Upper lobe of left lung (tissue), 4 donors: Measurements from ENCODE around the gene RBP5.

Experiments
- CTCF ChIP-seq, 6 experiments: fragments of 450-650 bp in 4 of 6; fragments of 200-600 bp in 2 of 6; sonication (generic) in 2 of 6; IDR thresholded peaks; one replicate each; pipeline ENCODE4 v1.5.1; 2016 to 2019; ENCODE audit warnings: antibody characterized with exemption in 6 of 6
- EP300 ChIP-seq, 4 donors: sonication (generic); formaldehyde crosslinking; IDR thresholded peaks; one replicate each; pipeline ENCODE4 v1.5.1; 2017; ENCODE audit warnings: antibody characterized with exemption in 4 of 4, control low read depth in 2 of 4
- POLR2A ChIP-seq, 4 donors: fragments of 450-650 bp; IDR thresholded peaks; one replicate each; pipeline ENCODE4 v1.5.1; 2016 to 2017; ENCODE audit warnings: antibody characterized with exemption in 4 of 4, mild to moderate bottlenecking in 2 of 4
- POLR2AphosphoS5 ChIP-seq, 2 donors: sonication (generic); formaldehyde crosslinking; IDR thresholded peaks; one replicate each; pipeline ENCODE4 v1.5.1; 2017; ENCODE audit warnings: antibody characterized with exemption in 2 of 2

DNA sequence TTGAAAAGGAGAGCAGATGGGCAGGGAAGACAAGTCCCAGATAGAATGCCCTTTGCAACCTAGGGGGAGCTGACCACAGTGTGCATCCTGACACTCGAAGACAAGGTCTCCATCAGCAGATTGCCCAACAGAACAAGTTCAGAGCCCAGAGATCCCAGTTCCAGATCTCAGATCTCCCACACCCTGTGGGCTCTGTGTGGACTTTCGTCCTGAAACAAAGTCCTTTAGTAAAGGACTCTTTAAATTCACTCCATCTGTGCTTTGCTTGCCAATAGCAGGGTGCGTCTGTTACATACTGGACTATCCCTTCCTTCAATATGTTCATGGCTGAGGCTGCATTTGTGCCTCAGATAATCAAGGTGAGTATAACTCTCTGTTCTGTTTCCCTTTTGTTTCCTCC is 11.0 kb downstream of the RBP5 start:
- TF ChIP-seq CTCF (IDR thresholded peaks at IDR 0.05) (no peak), POLR2AphosphoS5 (IDR thresholded peaks at IDR 0.05) (no peak), POLR2A (IDR thresholded peaks at IDR 0.05) (no peak), EP300 (IDR thresholded peaks at IDR 0.05) (no peak)
